ENCODE measurements around the gene MT2A.

- TF ChIP-seq GATA3 (IDR thresholded peaks at IDR 0.05; ENCODE audit: low read depth, low read length) = no peak
- TF ChIP-seq GATA2 (IDR thresholded peaks at IDR 0.05; ENCODE audit: low read depth, low read length) = no peak
Observed at GRCh38 chr16:56640076-56640475, 31.7 kb downstream of the MT2A start.
